ENCODE results near the gene GNG2. TPM values are rescaled to one million over a fixed set of nuclear protein-coding genes. Genes with fewer than 3 reads are reported as not detected.
A peak's percentile ranks its signal among the peaks of the same experiment; 100 is the strongest.

GNG2 gene
- total RNA-seq, 1 experiment from 2014 or later = not detected

GRCh38 chr14:52014601-52015267 lies 154.3 kb downstream of the GNG2 start:
- CTCF ChIA-PET = no interaction called here
- H3K27me3 Mint-ChIP-seq (ENCODE audit: unreplicated experiment) = peaks cover 20% of the 10 kb centered on the region
- H3K36me3 Mint-ChIP-seq (ENCODE audit: insufficient read depth, unreplicated experiment) = peaks cover 4% of the 10 kb centered on the region
- peaks cover 11% of the 10 kb centered on the region for H3K4me1 Mint-ChIP-seq (ENCODE audit: low read depth, unreplicated experiment)
- no peak overlapping the region for H3K27ac Mint-ChIP-seq (ENCODE audit: unreplicated experiment)
- no peak for TF ChIP-seq CTCF (IDR thresholded peaks at IDR 0.05; ENCODE audit: unreplicated experiment)
- intact Hi-C loops (cut with micrococcal nuclease; ENCODE audit: unreplicated experiment) = no loop called here
- DNase-seq = no peak
- BruUV-seq (replicated peaks) = no TSS peak
- no peaks in the 10 kb centered on the region for H3K9me3 Mint-ChIP-seq (ENCODE audit: low read depth, unreplicated experiment)
- no peak overlapping the region for H3K4me3 Mint-ChIP-seq (ENCODE audit: low read depth, unreplicated experiment)

- intact Hi-C loops (cut with micrococcal nuclease; ENCODE audit: unreplicated experiment) = no loop called here
- peaks cover 20% of the 10 kb centered on the region for H3K27me3 Mint-ChIP-seq (ENCODE audit: unreplicated experiment)
- DNase-seq = no peak
Observed at GRCh38 chr14:52015411-52016030, 155.1 kb downstream of the GNG2 start.

GRCh38 chr14:52018252-52018651 lies 157.8 kb downstream of the GNG2 start:
- peaks cover 4% of the 10 kb centered on the region for H3K36me3 Mint-ChIP-seq (ENCODE audit: insufficient read depth, unreplicated experiment)
- no peak for TF ChIP-seq CTCF (IDR thresholded peaks at IDR 0.05; ENCODE audit: unreplicated experiment)
- no peak overlapping the region for H3K4me3 Mint-ChIP-seq (ENCODE audit: low read depth, unreplicated experiment)
- no peaks in the 10 kb centered on the region for H3K9me3 Mint-ChIP-seq (ENCODE audit: low read depth, unreplicated experiment)
- H3K4me1 Mint-ChIP-seq (ENCODE audit: low read depth, unreplicated experiment) = peaks cover 19% of the 10 kb centered on the region
- DNase-seq = peak; percentile 51
- BruUV-seq (replicated peaks) = no TSS peak
- CTCF ChIA-PET = interaction anchor here (1.0 kb wide), 1 partner anchor 14 kb away, joined by 3 read pairs; no protein-coding TSS in a partner anchor
- H3K27me3 Mint-ChIP-seq (ENCODE audit: unreplicated experiment) = peaks cover 20% of the 10 kb centered on the region
- intact Hi-C loops (cut with micrococcal nuclease; ENCODE audit: unreplicated experiment) = no loop called here
- no peak overlapping the region for H3K27ac Mint-ChIP-seq (ENCODE audit: unreplicated experiment)

More at GRCh38 chr14:52015411-52016030, 155.1 kb downstream of the GNG2 start:
- peak; percentile 20 for TF ChIP-seq CTCF (IDR thresholded peaks at IDR 0.05; ENCODE audit: unreplicated experiment)
- Mint-ChIP-seq H3K4me1 (ENCODE audit: low read depth, unreplicated experiment) (peaks cover 19% of the 10 kb centered on the region), H3K9me3 (ENCODE audit: low read depth, unreplicated experiment) (no peaks in the 10 kb centered on the region), H3K4me3 (ENCODE audit: low read depth, unreplicated experiment) (no peak overlapping the region), H3K27ac (ENCODE audit: unreplicated experiment) (no peak overlapping the region), H3K36me3 (ENCODE audit: insufficient read depth, unreplicated experiment) (peaks cover 4% of the 10 kb centered on the region)
- BruUV-seq (replicated peaks) = no TSS peak
- CTCF ChIA-PET = no interaction called here

- no peak overlapping the region for H3K4me3 Mint-ChIP-seq (ENCODE audit: low read depth, unreplicated experiment)
- BruUV-seq (replicated peaks) = no TSS peak
Observed at GRCh38 chr14:52018970-52019369, 158.6 kb downstream of the GNG2 start.

More at GRCh38 chr14:52018970-52019369, 158.6 kb downstream of the GNG2 start:
- H3K9me3 Mint-ChIP-seq (ENCODE audit: low read depth, unreplicated experiment) = no peaks in the 10 kb centered on the region
- peaks cover 20% of the 10 kb centered on the region for H3K27me3 Mint-ChIP-seq (ENCODE audit: unreplicated experiment)
- TF ChIP-seq CTCF (IDR thresholded peaks at IDR 0.05; ENCODE audit: unreplicated experiment) = no peak
- H3K36me3 Mint-ChIP-seq (ENCODE audit: insufficient read depth, unreplicated experiment) = peaks cover 3% of the 10 kb centered on the region
- H3K4me1 Mint-ChIP-seq (ENCODE audit: low read depth, unreplicated experiment) = peaks cover 19% of the 10 kb centered on the region
- H3K27ac Mint-ChIP-seq (ENCODE audit: unreplicated experiment) = no peak overlapping the region
- CTCF ChIA-PET = no interaction called here
- no peak for DNase-seq
- intact Hi-C loops (cut with micrococcal nuclease; ENCODE audit: unreplicated experiment) = no loop called here

Other genes starting within 250 kb of the GNG2 start
- 17.0 and 33.3 TPM in 2 replicates for gene FRMD6, start 208.7 kb upstream of the GNG2 start, total RNA-seq (2022)
- gene RTRAF, start 128.9 kb downstream of the GNG2 start, total RNA-seq (2022) = 164 and 166 TPM in 2 replicates
- not detected in 2 replicates for gene NID2, start 208.4 kb downstream of the GNG2 start, total RNA-seq (2022)

Data from Calu3 (cell line).